Karpas-422 (cell line): ENCODE measurements around the gene DDB1. TPM values are rescaled to one million over a fixed set of nuclear protein-coding genes. Genes with fewer than 3 reads are reported as not detected.

Experiments
- DNase-seq: peaks from one replicate; pipeline ENCODE4 v3.0.0-alpha.2; 2015
- H2AFZ ChIP-seq: fragments of 200-600 bp; sonication (generic); 2 replicates; pipeline ENCODE4 v1.6.1; 2014; ENCODE audit warnings: antibody characterized with exemption, low read length, mixed read lengths
- H3K27ac ChIP-seq: fragments of 200-600 bp; sonication (generic); 2 replicates; pipeline ENCODE4 v1.5.1; 2014; ENCODE audit warnings: mild to moderate bottlenecking, low read length, moderate library complexity
- H3K27me3 ChIP-seq: fragments of 200-600 bp; sonication (generic); 2 replicates; pipeline ENCODE4 v1.6.1; 2014; ENCODE audit warnings: low read length, mixed read lengths
- H3K36me3 ChIP-seq: fragments of 200-600 bp; sonication (generic); 2 replicates; pipeline ENCODE4 v1.6.1; 2014; ENCODE audit warnings: low read length, mixed read lengths; ENCODE audit not compliant: insufficient read depth
- H3K4me1 ChIP-seq: fragments of 200-600 bp; sonication (generic); 2 replicates; pipeline ENCODE4 v1.6.1; 2014; ENCODE audit warnings: mild to moderate bottlenecking, low read length, mixed read lengths
- H3K4me2 ChIP-seq: fragments of 200-600 bp; sonication (generic); 2 replicates; pipeline ENCODE4 v1.6.1; 2014; ENCODE audit warnings: low read length, low read depth, mild to moderate bottlenecking; ENCODE audit not compliant: poor library complexity, severe bottlenecking
- H3K4me3 ChIP-seq: fragments of 200-600 bp; sonication (generic); 2 replicates; pipeline ENCODE4 v1.5.1; 2014; ENCODE audit warnings: mild to moderate bottlenecking, antibody characterized with exemption, low read length, mixed read lengths
- H3K79me2 ChIP-seq: fragments of 200-600 bp; sonication (generic); 2 replicates; pipeline ENCODE4 v1.6.1; 2014; ENCODE audit warnings: mild to moderate bottlenecking, low read length, mixed read lengths
- H3K9ac ChIP-seq: fragments of 200-600 bp; sonication (generic); 2 replicates; pipeline ENCODE4 v1.6.0; 2014; ENCODE audit warnings: low read length
- H3K9me2 ChIP-seq: fragments of 200-600 bp; sonication (generic), shearing (Covaris generic); replicated peaks from 2 replicates; pipeline ENCODE4 v1.6.0; 2014; ENCODE audit warnings: mild to moderate bottlenecking, low read length, moderate library complexity; ENCODE audit not compliant: insufficient read depth
- H3K9me3 ChIP-seq: fragments of 300-700, 200-600 bp; sonication (generic); 2 replicates; pipeline ENCODE4 v1.6.1; 2014; ENCODE audit warnings: low read length, mixed read lengths
- H4K20me1 ChIP-seq: fragments of 200-600 bp; sonication (generic); 2 replicates; pipeline ENCODE4 v1.6.1; 2014; ENCODE audit warnings: mild to moderate bottlenecking, antibody characterized with exemption, low read length, low read depth; ENCODE audit not compliant: insufficient read depth
- total RNA-seq: library from RNA; depleted of rRNA; stranded (reverse); fragments of >200 nt; shearing (Covaris generic); gene quantifications from 2 replicates; pipeline ENCODE4 v1.2.3, GENCODE V29; 2014; ENCODE audit warnings: low replicate concordance

DDB1 gene
- total RNA-seq, 1 experiment from 2014 or later: 100 TPM

- H3K27me3 ChIP-seq: no peaks in the 10 kb centered on the region
- no peak overlapping the region for H3K27ac ChIP-seq
- H3K4me2 ChIP-seq: no peak overlapping the region
- H3K4me3 ChIP-seq: no peak overlapping the region
- H3K79me2 ChIP-seq: no peaks in the 10 kb centered on the region
- no peak overlapping the region for H2AFZ ChIP-seq
- H3K4me1 ChIP-seq: no peaks in the 10 kb centered on the region
- H3K9me2 ChIP-seq: no peaks in the 10 kb centered on the region
- no peak overlapping the region for H3K9ac ChIP-seq
- H3K36me3 ChIP-seq: no peaks in the 10 kb centered on the region
- no peak for DNase-seq
- 0 out of 2 replicates have a peak, but pooled peaks cover 4% of the 10 kb centered on the region for H4K20me1 ChIP-seq
- no peaks in the 10 kb centered on the region for H3K9me3 ChIP-seq
Observed at GRCh38 chr11:61272731-61273130, 60.2 kb downstream of the DDB1 start.

- Histone ChIP-seq H4K20me1 (0 out of 2 replicates have a peak, but pooled peaks cover 1% of the 10 kb centered on the region), H3K36me3 (no peaks in the 10 kb centered on the region), H3K9ac (no peak overlapping the region), H3K4me1 (peaks cover 6% of the 10 kb centered on the region), H3K27ac (no peak overlapping the region), H2AFZ (no peak overlapping the region), H3K4me3 (no peak overlapping the region), H3K9me2 (no peaks in the 10 kb centered on the region), H3K79me2 (no peaks in the 10 kb centered on the region), H3K9me3 (no peaks in the 10 kb centered on the region), H3K27me3 (no peaks in the 10 kb centered on the region), H3K4me2 (no peak overlapping the region)
- DNase-seq: no peak
Observed at GRCh38 chr11:61270354-61271076, 62.4 kb downstream of the DDB1 start.

DNA sequence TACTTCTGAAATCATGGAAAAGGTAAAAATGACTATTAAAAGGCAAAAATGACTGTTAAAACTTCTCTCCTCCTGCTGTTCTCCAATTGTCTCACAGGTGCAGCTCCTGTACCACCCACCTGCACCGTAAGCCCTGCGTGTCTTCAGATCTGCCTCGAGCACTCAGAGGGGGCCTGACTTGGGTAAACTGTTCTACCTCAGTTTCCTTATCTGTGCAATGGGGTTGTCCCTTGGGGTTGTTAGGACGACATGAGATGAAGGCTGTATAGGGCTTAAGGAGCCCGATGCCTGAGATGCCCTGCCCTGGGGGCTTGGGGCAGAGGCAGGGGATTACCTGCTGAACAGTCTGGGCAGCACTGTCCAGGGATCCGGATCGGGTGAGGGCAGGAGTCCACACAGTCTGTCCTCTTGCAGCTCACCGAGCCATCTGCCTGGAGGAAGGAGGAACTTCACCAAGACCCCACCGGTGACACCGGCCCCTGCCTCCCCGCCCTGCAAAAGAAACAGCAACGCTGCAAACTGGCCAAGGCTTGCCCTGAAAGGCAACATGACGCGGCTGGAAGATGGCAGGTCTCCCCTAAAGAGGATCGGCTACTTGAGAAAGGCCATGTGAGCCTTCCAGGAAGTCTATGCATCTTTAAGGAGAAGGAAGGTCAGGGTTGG lies 64.2 kb downstream of the DDB1 start:
- no peak overlapping the region for H3K4me2 ChIP-seq
- H4K20me1 ChIP-seq: no peaks in the 10 kb centered on the region
- no peak overlapping the region for H3K27ac ChIP-seq
- no peaks in the 10 kb centered on the region for H3K36me3 ChIP-seq
- no peaks in the 10 kb centered on the region for H3K79me2 ChIP-seq
- H3K9ac ChIP-seq: no peak overlapping the region
- no peaks in the 10 kb centered on the region for H3K9me3 ChIP-seq
- H3K4me3 ChIP-seq: no peak overlapping the region
- H3K4me1 ChIP-seq: peaks cover 6% of the 10 kb centered on the region
- DNase-seq: no peak
- H2AFZ ChIP-seq: no peak overlapping the region
- no peaks in the 10 kb centered on the region for H3K9me2 ChIP-seq
- H3K27me3 ChIP-seq: no peaks in the 10 kb centered on the region

DNA sequence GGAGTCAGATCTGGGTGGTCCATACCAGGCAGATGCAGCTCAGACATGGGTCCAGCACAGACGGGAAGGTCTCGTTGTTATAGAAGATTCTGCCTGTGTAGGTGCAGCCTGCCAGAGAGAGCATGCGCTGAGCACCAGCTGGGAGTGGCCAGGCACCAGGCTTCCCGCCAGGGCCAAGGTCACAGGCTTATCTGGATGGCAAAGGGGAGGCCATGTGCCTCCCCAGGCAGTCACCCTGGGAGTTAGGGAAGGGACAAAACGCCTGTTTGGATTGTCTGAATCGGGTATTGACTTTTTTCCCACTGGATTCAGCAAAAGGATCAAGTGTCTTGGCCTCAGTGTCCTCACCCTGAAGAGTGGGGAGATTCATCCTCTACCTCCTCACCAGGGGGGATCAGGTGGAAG lies 65.5 kb downstream of the DDB1 start:
- peak overlapping the region; percentile 73 for H2AFZ ChIP-seq
- no peak overlapping the region for H3K27ac ChIP-seq
- H3K9ac ChIP-seq: peak overlapping the region; percentile 43; the same call in 1 of the 2 replicates

GRCh38 chr11:61266602-61267001 lies 66.3 kb downstream of the DDB1 start:
- no peak overlapping the region for H3K4me2 ChIP-seq
- no peaks in the 10 kb centered on the region for H3K27me3 ChIP-seq
- DNase-seq: no peak
- no peak overlapping the region for H3K9ac ChIP-seq
- H3K27ac ChIP-seq: no peak overlapping the region
- H3K4me1 ChIP-seq: peaks cover 6% of the 10 kb centered on the region
- no peaks in the 10 kb centered on the region for H3K79me2 ChIP-seq
- H2AFZ ChIP-seq: no peak overlapping the region
- H4K20me1 ChIP-seq: no peaks in the 10 kb centered on the region
- no peaks in the 10 kb centered on the region for H3K36me3 ChIP-seq
- H3K9me3 ChIP-seq: no peaks in the 10 kb centered on the region
- H3K9me2 ChIP-seq: no peaks in the 10 kb centered on the region
- no peak overlapping the region for H3K4me3 ChIP-seq

More for the DNA sequence above, 65.5 kb downstream of the DDB1 start:
- Histone ChIP-seq H3K4me3 (no peak overlapping the region), H3K9me3 (no peaks in the 10 kb centered on the region), H3K4me1 (peaks cover 6% of the 10 kb centered on the region), H4K20me1 (no peaks in the 10 kb centered on the region), H3K4me2 (peak overlapping the region; percentile 32), H3K36me3 (no peaks in the 10 kb centered on the region), H3K9me2 (no peaks in the 10 kb centered on the region), H3K27me3 (no peaks in the 10 kb centered on the region), H3K79me2 (no peaks in the 10 kb centered on the region)
- DNase-seq: peak; percentile 56

- H2AFZ ChIP-seq: no peak overlapping the region
- H3K9ac ChIP-seq: no peak overlapping the region
- no peaks in the 10 kb centered on the region for H4K20me1 ChIP-seq
- no peak overlapping the region for H3K27ac ChIP-seq
- H3K4me2 ChIP-seq: no peak overlapping the region
- peaks cover 6% of the 10 kb centered on the region for H3K4me1 ChIP-seq
- no peaks in the 10 kb centered on the region for H3K27me3 ChIP-seq
- H3K4me3 ChIP-seq: no peak overlapping the region
- DNase-seq: no peak
- H3K36me3 ChIP-seq: no peaks in the 10 kb centered on the region
- no peaks in the 10 kb centered on the region for H3K79me2 ChIP-seq
- H3K9me3 ChIP-seq: no peaks in the 10 kb centered on the region
- H3K9me2 ChIP-seq: no peaks in the 10 kb centered on the region
Observed at GRCh38 chr11:61265357-61265756, 67.5 kb downstream of the DDB1 start.

DNA sequence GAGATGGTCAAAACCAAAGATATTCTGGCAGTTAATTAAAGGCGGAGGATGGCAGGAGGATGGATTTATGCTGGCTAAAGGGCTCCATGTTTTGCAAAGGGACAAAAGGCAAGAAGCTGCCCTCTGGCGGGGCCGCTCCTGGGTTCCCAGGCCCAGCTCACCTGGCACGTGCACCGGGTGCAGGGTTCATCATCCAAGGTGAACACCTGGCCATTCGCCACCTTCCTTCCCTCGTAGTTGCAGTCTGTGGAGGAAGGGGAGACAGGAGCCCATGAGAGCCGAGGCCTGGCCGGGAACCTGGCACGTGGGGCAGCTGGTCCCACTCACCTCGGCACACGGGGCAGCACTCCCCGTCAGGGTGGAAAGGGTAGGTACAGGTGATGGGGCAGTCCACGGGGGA lies 68.1 kb downstream of the DDB1 start:
- H3K79me2 ChIP-seq: no peaks in the 10 kb centered on the region
- H3K4me1 ChIP-seq: peaks cover 6% of the 10 kb centered on the region
- no peak overlapping the region for H3K9ac ChIP-seq
- no peak overlapping the region for H3K27ac ChIP-seq
- no peaks in the 10 kb centered on the region for H4K20me1 ChIP-seq
- H3K9me3 ChIP-seq: no peaks in the 10 kb centered on the region
- no peaks in the 10 kb centered on the region for H3K9me2 ChIP-seq
- no peaks in the 10 kb centered on the region for H3K27me3 ChIP-seq
- DNase-seq: no peak
- no peaks in the 10 kb centered on the region for H3K36me3 ChIP-seq
- H2AFZ ChIP-seq: no peak overlapping the region
- no peak overlapping the region for H3K4me3 ChIP-seq
- H3K4me2 ChIP-seq: no peak overlapping the region

GRCh38 chr11:61264371-61264770 lies 68.5 kb downstream of the DDB1 start:
- Histone ChIP-seq H3K4me2 (no peak overlapping the region), H3K9ac (no peak overlapping the region), H3K27me3 (no peaks in the 10 kb centered on the region), H2AFZ (no peak overlapping the region), H3K27ac (no peak overlapping the region), H3K9me2 (no peaks in the 10 kb centered on the region), H3K4me1 (peaks cover 6% of the 10 kb centered on the region), H3K4me3 (no peak overlapping the region), H3K36me3 (no peaks in the 10 kb centered on the region), H3K79me2 (no peaks in the 10 kb centered on the region), H3K9me3 (no peaks in the 10 kb centered on the region), H4K20me1 (no peaks in the 10 kb centered on the region)
- no peak for DNase-seq
